KMS-11 (cell line): Measurements from ENCODE around the gene GPS2.

Experiments
- H2AFZ ChIP-seq: fragments of 200-600 bp; sonication (generic); 2 replicates; pipeline ENCODE4 v1.6.1; 2016; ENCODE audit warnings: antibody characterized with exemption, mixed run types, low read depth
- H3K27ac ChIP-seq: fragments of 200-600 bp; sonication (generic); 2 replicates; pipeline ENCODE4 v1.6.1; 2016; ENCODE audit warnings: mild to moderate bottlenecking, mixed run types
- H3K27me3 ChIP-seq: fragments of 200-600 bp; sonication (generic); 2 replicates; pipeline ENCODE4 v1.6.1; 2017; ENCODE audit warnings: mild to moderate bottlenecking, low read depth, mixed run types, moderate library complexity; ENCODE audit not compliant: insufficient read depth
- H3K36me3 ChIP-seq: fragments of 200-600 bp; sonication (generic); 2 replicates; pipeline ENCODE4 v1.6.1; 2017; ENCODE audit warnings: mild to moderate bottlenecking, mixed run types; ENCODE audit not compliant: insufficient read depth
- H3K4me1 ChIP-seq: fragments of 200-600 bp; sonication (generic); 2 replicates; pipeline ENCODE4 v1.6.1; 2016; ENCODE audit warnings: mild to moderate bottlenecking, low read depth, mixed run types; ENCODE audit not compliant: poor library complexity, severe bottlenecking
- H3K4me2 ChIP-seq: fragments of 200-600 bp; sonication (generic); 2 replicates; pipeline ENCODE4 v1.7.0; 2016; ENCODE audit warnings: mild to moderate bottlenecking, mixed run types
- H3K4me3 ChIP-seq: fragments of 200-600 bp; sonication (generic); IDR thresholded peaks from 2 replicates; pipeline ENCODE4 v1.6.1; 2017; ENCODE audit warnings: low read depth, low read length, mixed read lengths; ENCODE audit not compliant: insufficient read depth
- H3K79me2 ChIP-seq: fragments of 200-600 bp; sonication (generic); 2 replicates; pipeline ENCODE4 v1.6.1; 2016; ENCODE audit warnings: low read depth, mixed run types; ENCODE audit not compliant: insufficient read depth
- H3K9ac ChIP-seq: fragments of 200-600 bp; sonication (generic); 2 replicates; pipeline ENCODE4 v1.6.1; 2016; ENCODE audit warnings: mild to moderate bottlenecking, mixed run types
- H4K20me1 ChIP-seq: fragments of 200-600 bp; sonication (generic); 2 replicates; pipeline ENCODE4 v1.6.1; 2016; ENCODE audit warnings: mild to moderate bottlenecking, mixed run types; ENCODE audit not compliant: insufficient read depth
- TF ChIP-seq, protein P1 (sequence below): fragments of 200-600 bp; sonication (generic); conservative IDR thresholded peaks from 2 replicates; pipeline ENCODE4 v1.6.1; 2017; ENCODE audit warnings: low read depth, mild to moderate bottlenecking, antibody characterized with exemption, low read length, moderate library complexity, mixed read lengths

The GPS2 gene

GRCh38 chr17:7279448-7279847, 35.7 kb downstream of the GPS2 start:
- no peaks in the 10 kb centered on the region for H3K79me2 ChIP-seq
- no peak overlapping the region for H3K4me2 ChIP-seq
- H3K4me1 ChIP-seq, result no peaks in the 10 kb centered on the region
- no peaks in the 10 kb centered on the region for H3K36me3 ChIP-seq
- no peaks in the 10 kb centered on the region for H4K20me1 ChIP-seq
- H3K9ac ChIP-seq, result no peak overlapping the region
- no peak overlapping the region for H2AFZ ChIP-seq
- TF ChIP-seq, protein P1, sequence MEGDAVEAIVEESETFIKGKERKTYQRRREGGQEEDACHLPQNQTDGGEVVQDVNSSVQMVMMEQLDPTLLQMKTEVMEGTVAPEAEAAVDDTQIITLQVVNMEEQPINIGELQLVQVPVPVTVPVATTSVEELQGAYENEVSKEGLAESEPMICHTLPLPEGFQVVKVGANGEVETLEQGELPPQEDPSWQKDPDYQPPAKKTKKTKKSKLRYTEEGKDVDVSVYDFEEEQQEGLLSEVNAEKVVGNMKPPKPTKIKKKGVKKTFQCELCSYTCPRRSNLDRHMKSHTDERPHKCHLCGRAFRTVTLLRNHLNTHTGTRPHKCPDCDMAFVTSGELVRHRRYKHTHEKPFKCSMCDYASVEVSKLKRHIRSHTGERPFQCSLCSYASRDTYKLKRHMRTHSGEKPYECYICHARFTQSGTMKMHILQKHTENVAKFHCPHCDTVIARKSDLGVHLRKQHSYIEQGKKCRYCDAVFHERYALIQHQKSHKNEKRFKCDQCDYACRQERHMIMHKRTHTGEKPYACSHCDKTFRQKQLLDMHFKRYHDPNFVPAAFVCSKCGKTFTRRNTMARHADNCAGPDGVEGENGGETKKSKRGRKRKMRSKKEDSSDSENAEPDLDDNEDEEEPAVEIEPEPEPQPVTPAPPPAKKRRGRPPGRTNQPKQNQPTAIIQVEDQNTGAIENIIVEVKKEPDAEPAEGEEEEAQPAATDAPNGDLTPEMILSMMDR, result no peak
- no peak overlapping the region for H3K27ac ChIP-seq
- H3K4me3 ChIP-seq, result no peak overlapping the region
- H3K27me3 ChIP-seq, result no peaks in the 10 kb centered on the region

DNA sequence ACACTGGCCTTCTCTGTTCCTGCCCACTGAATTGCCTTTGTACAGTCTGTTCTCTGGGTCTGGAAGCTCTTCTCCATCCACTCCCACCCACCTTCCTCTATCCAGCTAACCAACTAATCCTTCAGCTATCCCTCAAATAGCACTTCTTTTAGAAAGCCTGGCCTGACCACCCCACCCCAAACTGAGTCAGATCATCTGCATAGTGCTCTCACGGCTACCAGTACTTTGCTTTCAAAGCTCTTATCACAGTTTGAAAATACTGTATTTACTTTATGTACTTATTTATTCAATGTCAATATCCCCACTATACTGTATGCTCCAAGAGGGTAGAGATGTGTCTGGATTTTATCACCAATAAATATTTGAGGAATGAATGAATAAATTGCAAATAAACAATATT, 48.4 kb downstream of the GPS2 start:
- Histone ChIP-seq H3K4me1 (no peaks in the 10 kb centered on the region), H3K27ac (no peak overlapping the region), H3K9ac (no peak overlapping the region), H3K4me3 (no peak overlapping the region), H2AFZ (no peak overlapping the region), H3K27me3 (no peaks in the 10 kb centered on the region; the same call in 1 of the 2 replicates), H3K36me3 (no peaks in the 10 kb centered on the region), H4K20me1 (no peaks in the 10 kb centered on the region), H3K79me2 (no peaks in the 10 kb centered on the region), H3K4me2 (no peak overlapping the region)
- TF ChIP-seq, protein P1, result no peak

GRCh38 chr17:7263801-7264078, 51.4 kb downstream of the GPS2 start:
- no peak overlapping the region for H3K4me3 ChIP-seq
- H3K9ac ChIP-seq, result no peak overlapping the region
- H2AFZ ChIP-seq, result no peak overlapping the region
- TF ChIP-seq, protein P1, result no peak
- no peaks in the 10 kb centered on the region for H3K4me1 ChIP-seq
- H3K27ac ChIP-seq, result no peak overlapping the region
- no peaks in the 10 kb centered on the region; the same call in 1 of the 2 replicates for H3K27me3 ChIP-seq
- no peak overlapping the region for H3K4me2 ChIP-seq
- no peaks in the 10 kb centered on the region for H3K36me3 ChIP-seq
- no peaks in the 10 kb centered on the region for H3K79me2 ChIP-seq
- no peaks in the 10 kb centered on the region for H4K20me1 ChIP-seq

DNA sequence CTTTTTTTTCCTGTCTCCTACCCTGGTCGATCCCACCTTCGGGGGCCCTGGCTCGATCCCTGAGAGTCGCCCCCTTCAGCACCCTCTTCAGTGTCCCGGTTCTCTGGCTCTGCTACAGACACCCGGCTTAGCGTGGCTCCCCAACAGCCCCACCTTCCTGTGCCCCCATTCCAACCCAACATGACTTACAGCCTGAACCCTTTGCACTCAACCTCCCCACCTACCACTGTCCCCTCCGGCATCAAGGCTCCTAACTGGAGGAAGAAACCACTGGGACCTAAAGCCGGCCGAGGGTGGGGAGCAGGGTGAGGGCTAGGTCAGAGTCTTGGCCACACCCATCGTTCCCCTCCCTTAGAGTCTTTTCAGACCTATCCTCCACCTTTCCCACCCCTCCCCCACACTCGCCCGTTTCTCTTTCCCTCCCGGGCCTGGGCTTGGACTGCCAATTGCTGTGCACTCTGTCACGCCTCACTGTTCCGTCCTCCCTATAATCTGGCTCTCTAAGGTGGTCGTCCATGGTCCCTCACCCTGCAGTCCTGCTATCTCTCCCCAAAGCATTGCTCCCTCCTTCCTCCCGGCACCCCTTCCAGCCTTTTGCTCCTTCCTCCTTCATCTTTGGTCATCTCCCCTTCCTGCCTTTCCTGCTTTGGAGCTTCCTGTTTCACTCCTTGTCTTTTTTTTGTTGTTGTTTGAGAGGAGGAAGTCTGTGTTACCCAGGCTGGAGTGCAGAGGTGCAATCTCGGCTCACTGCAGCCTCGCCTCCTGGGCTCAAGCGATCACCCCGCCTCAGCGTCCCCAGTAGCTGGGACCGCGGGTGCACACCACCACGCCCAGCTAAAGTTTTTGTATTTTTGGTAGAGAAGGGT, 52.0 kb downstream of the GPS2 start:
- H3K4me1 ChIP-seq, result no peaks in the 10 kb centered on the region
- no peak overlapping the region for H3K4me3 ChIP-seq
- H4K20me1 ChIP-seq, result no peaks in the 10 kb centered on the region
- H3K27ac ChIP-seq, result no peak overlapping the region
- no peak overlapping the region for H2AFZ ChIP-seq
- TF ChIP-seq, protein P1, result no peak
- no peaks in the 10 kb centered on the region for H3K79me2 ChIP-seq
- no peaks in the 10 kb centered on the region; the same call in 1 of the 2 replicates for H3K27me3 ChIP-seq
- H3K36me3 ChIP-seq, result no peaks in the 10 kb centered on the region
- no peak overlapping the region for H3K4me2 ChIP-seq
- H3K9ac ChIP-seq, result no peak overlapping the region
